ENCODE data around the gene CACNA1D.

The CACNA1D gene

DNA sequence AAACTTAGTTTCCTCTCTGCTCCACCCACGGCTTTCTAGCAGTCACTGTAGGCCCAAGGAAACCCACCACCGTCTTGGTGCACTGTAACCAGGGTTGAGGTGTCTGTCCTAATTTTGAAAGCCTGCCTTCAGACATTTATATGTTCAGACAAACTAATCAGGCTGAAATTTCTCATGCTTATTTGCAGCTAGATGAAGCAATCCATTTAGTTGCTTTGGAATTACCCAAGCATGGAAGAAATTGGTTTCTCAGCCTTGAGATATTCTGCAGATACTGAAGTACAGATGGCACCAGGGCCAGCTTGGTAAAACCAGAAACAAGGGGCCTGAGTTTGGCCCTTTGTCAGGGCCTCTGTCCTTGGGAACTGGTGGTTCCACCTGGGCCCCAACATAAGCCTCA lies 105.4 kb downstream of the CACNA1D start:
- no peaks in the 10 kb centered on the region for H3K9me2 ChIP-seq (replicated peaks; ENCODE audit: insufficient read depth, low read length)
- H3K27ac ChIP-seq (ENCODE audit: low read depth, low read length): no peak overlapping the region
- TF ChIP-seq, protein P1, sequence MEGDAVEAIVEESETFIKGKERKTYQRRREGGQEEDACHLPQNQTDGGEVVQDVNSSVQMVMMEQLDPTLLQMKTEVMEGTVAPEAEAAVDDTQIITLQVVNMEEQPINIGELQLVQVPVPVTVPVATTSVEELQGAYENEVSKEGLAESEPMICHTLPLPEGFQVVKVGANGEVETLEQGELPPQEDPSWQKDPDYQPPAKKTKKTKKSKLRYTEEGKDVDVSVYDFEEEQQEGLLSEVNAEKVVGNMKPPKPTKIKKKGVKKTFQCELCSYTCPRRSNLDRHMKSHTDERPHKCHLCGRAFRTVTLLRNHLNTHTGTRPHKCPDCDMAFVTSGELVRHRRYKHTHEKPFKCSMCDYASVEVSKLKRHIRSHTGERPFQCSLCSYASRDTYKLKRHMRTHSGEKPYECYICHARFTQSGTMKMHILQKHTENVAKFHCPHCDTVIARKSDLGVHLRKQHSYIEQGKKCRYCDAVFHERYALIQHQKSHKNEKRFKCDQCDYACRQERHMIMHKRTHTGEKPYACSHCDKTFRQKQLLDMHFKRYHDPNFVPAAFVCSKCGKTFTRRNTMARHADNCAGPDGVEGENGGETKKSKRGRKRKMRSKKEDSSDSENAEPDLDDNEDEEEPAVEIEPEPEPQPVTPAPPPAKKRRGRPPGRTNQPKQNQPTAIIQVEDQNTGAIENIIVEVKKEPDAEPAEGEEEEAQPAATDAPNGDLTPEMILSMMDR (IDR thresholded peaks at IDR 0.05; ENCODE audit: insufficient read depth, low read length, poor library complexity, severe bottlenecking): no peak
- no peak for TF ChIP-seq EZH2phosphoT487 (conservative IDR thresholded peaks at IDR 0.05; ENCODE audit: low read length)
- no peaks in the 10 kb centered on the region for H3K27me3 ChIP-seq (ENCODE audit: low read length)
- H3K9me3 ChIP-seq (ENCODE audit: insufficient read depth, low read length): no peaks in the 10 kb centered on the region
- no peak overlapping the region for H2AFZ ChIP-seq (ENCODE audit: low read depth, low read length, severe bottlenecking)
- H3F3A ChIP-seq (ENCODE audit: insufficient read depth): no peaks in the 10 kb centered on the region
- H3K79me2 ChIP-seq (ENCODE audit: insufficient read depth, low read length): no peaks in the 10 kb centered on the region
- H3K9ac ChIP-seq (ENCODE audit: low read length): no peak overlapping the region
- H4K20me1 ChIP-seq (ENCODE audit: low read depth, low read length): no peaks in the 10 kb centered on the region
- H3K4me2 ChIP-seq (ENCODE audit: low read depth, low read length, poor library complexity, severe bottlenecking): no peak overlapping the region
- no peaks in the 10 kb centered on the region for H3K36me3 ChIP-seq (ENCODE audit: low read length)
- no peak overlapping the region for H3K4me3 ChIP-seq (ENCODE audit: insufficient read depth, low read length, poor library complexity, severe bottlenecking)

DNA sequence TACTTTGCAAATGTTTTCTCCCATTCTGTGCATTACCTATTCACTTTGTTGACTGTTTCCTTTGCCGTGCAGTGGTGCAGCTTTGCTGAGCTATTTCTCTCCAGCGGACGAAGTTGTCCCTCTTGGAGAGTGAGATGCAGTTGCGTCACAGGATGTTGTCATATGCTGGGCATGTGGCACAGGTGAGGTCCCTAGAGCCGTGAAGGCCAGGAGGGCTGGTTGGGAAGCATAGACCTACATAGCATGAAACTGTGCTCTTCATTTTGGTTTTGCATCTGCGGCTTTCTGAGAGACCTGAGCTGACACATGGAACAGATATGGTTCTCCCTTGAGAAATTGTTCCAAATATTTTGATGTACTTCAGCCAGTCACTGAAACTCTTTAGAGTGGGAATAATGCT lies 108.5 kb downstream of the CACNA1D start:
- H3K9me2 ChIP-seq (replicated peaks; ENCODE audit: insufficient read depth, low read length): no peaks in the 10 kb centered on the region
- no peak overlapping the region for H3K4me3 ChIP-seq (ENCODE audit: insufficient read depth, low read length, poor library complexity, severe bottlenecking)
- no peaks in the 10 kb centered on the region for H3F3A ChIP-seq (ENCODE audit: insufficient read depth)
- H3K79me2 ChIP-seq (ENCODE audit: insufficient read depth, low read length): no peaks in the 10 kb centered on the region
- H3K27ac ChIP-seq (ENCODE audit: low read depth, low read length): no peak overlapping the region
- no peaks in the 10 kb centered on the region for H4K20me1 ChIP-seq (ENCODE audit: low read depth, low read length)
- TF ChIP-seq EZH2phosphoT487 (conservative IDR thresholded peaks at IDR 0.05; ENCODE audit: low read length): no peak
- TF ChIP-seq, protein P1 (IDR thresholded peaks at IDR 0.05; ENCODE audit: insufficient read depth, low read length, poor library complexity, severe bottlenecking): no peak
- H2AFZ ChIP-seq (ENCODE audit: low read depth, low read length, severe bottlenecking): no peak overlapping the region
- H3K36me3 ChIP-seq (ENCODE audit: low read length): no peaks in the 10 kb centered on the region
- H3K9me3 ChIP-seq (ENCODE audit: insufficient read depth, low read length): no peaks in the 10 kb centered on the region
- no peaks in the 10 kb centered on the region for H3K27me3 ChIP-seq (ENCODE audit: low read length)
- no peak overlapping the region for H3K9ac ChIP-seq (ENCODE audit: low read length)
- no peak overlapping the region for H3K4me2 ChIP-seq (ENCODE audit: low read depth, low read length, poor library complexity, severe bottlenecking)

DNA sequence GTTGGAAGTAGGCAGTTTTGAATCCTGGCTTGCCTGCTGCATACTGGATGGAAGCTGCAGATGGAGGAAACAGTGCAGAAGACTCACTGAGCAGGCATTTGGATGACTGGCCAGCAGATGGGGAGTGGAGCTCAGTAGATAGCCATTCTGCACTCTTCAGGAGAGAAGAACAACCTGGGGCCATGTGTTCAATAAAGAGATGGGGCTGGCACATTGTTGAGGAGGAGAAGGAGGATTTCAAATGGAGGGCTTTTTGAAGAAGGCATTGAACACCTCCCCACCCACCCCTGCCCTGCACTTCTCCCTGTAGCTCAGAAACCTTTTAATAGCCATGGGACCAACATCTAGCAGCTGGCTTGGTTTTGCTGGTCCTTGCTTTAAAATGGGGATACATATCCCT lies 109.8 kb downstream of the CACNA1D start:
- TF ChIP-seq, protein P1 (IDR thresholded peaks at IDR 0.05; ENCODE audit: insufficient read depth, low read length, poor library complexity, severe bottlenecking): no peak
- TF ChIP-seq EZH2phosphoT487 (conservative IDR thresholded peaks at IDR 0.05; ENCODE audit: low read length): no peak
- Histone ChIP-seq H3K27me3 (ENCODE audit: low read length) (no peaks in the 10 kb centered on the region), H3F3A (ENCODE audit: insufficient read depth) (no peaks in the 10 kb centered on the region)

More for the DNA sequence above, 109.8 kb downstream of the CACNA1D start:
- Histone ChIP-seq H3K4me3 (ENCODE audit: insufficient read depth, low read length, poor library complexity, severe bottlenecking) (no peak overlapping the region), H3K4me2 (ENCODE audit: low read depth, low read length, poor library complexity, severe bottlenecking) (no peak overlapping the region), H3K9me3 (ENCODE audit: insufficient read depth, low read length) (no peaks in the 10 kb centered on the region), H2AFZ (ENCODE audit: low read depth, low read length, severe bottlenecking) (no peak overlapping the region), H4K20me1 (ENCODE audit: low read depth, low read length) (no peaks in the 10 kb centered on the region), H3K9me2 (replicated peaks; ENCODE audit: insufficient read depth, low read length) (no peaks in the 10 kb centered on the region), H3K9ac (ENCODE audit: low read length) (no peak overlapping the region), H3K36me3 (ENCODE audit: low read length) (no peaks in the 10 kb centered on the region), H3K79me2 (ENCODE audit: insufficient read depth, low read length) (no peaks in the 10 kb centered on the region), H3K27ac (ENCODE audit: low read depth, low read length) (no peak overlapping the region)

Measured in SU-DHL-6 (cell line).